Cardiac fibroblast (primary cell): ENCODE results near the gene ST8SIA5.

Experiments
- DNase-seq, 2 donors: peaks; one replicate each; pipeline versions ENCODE4 v3.0.0 to v3.0.0-alpha.2; 2010; ENCODE audit warnings: low read depth in 2 of 2
- H3K4me3 ChIP-seq, 2 donors: replicated peaks in 1 of 2; 1 replicate in 1 of 2; 2 replicates in 1 of 2; pipeline ENCODE4 v1.5.1; 2011; ENCODE audit warnings: low read depth in 2 of 2, low read length in 2 of 2, mild to moderate bottlenecking in 2 of 2, moderate library complexity in 1 of 2
- TF ChIP-seq, protein P1 (sequence below): IDR thresholded peaks from one replicate; pipeline ENCODE4 v1.5.1; 2011; ENCODE audit warnings: low read depth, mild to moderate bottlenecking, low read length, inconsistent platforms

ST8SIA5 gene

DNA sequence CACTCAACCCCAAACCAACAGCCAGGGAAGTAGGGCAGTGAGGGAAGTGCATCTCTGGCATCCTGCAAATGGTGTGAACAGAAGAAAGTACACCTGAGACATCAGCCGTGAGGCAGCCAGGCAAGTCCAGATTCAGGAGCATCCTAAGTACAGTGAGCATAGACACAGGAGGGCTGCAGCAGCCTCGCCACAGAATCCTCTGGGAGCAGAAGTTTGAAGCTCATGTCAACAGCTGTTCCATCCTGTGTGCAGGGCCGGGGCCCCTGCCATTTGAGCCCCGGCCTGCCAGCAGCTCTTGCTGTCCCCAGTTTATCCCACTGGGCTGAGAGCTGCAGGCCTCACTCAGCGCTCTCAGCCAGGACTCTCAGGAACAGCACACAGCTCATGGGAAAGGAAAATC is 114.3 kb downstream of the ST8SIA5 start:
- TF ChIP-seq, protein P1, sequence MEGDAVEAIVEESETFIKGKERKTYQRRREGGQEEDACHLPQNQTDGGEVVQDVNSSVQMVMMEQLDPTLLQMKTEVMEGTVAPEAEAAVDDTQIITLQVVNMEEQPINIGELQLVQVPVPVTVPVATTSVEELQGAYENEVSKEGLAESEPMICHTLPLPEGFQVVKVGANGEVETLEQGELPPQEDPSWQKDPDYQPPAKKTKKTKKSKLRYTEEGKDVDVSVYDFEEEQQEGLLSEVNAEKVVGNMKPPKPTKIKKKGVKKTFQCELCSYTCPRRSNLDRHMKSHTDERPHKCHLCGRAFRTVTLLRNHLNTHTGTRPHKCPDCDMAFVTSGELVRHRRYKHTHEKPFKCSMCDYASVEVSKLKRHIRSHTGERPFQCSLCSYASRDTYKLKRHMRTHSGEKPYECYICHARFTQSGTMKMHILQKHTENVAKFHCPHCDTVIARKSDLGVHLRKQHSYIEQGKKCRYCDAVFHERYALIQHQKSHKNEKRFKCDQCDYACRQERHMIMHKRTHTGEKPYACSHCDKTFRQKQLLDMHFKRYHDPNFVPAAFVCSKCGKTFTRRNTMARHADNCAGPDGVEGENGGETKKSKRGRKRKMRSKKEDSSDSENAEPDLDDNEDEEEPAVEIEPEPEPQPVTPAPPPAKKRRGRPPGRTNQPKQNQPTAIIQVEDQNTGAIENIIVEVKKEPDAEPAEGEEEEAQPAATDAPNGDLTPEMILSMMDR: no peak
- DNase-seq: no peak
- no peak overlapping the region for H3K4me3 ChIP-seq

DNA sequence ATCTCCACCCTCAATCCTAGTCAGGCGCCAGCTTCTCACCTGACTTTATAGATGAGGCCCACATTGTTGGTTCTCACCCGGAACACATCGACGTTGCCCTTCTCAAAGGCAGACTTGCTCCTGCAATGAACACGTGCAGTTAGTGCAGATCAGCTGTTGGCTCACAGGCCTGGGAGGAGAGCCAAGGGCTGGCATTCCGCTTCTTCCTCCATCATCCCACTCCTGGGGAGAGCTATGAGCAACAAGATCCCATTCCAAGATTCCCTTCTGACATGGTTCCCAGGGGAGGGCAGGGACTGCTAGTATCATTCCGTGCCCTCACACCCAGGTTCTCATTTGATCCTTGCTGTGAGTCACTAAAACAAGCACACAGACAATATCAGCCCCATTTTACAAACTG is 114.9 kb downstream of the ST8SIA5 start:
- TF ChIP-seq, protein P1: no peak
- H3K4me3 ChIP-seq: no peak overlapping the region
- DNase-seq: no peak

DNA sequence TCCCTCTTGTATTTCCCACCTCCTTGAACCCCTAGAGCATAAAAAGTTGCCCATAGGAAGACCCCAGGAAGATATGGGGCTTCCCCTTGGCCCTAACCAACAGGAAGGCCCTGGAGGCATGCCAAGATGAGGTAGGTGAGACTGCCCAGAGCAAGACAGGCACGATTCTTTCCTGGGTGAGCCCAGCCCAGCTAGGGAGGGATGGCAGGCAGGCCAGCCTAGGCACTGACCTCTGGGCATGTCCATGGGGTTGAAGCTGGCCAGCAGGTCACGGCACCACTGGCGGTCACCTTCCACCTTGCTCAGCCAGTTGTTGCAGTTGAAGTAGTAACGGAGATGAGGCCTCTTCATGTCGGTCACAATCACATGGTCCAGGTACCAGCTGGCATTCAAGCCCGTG is 117.5 kb downstream of the ST8SIA5 start:
- H3K4me3 ChIP-seq: no peak overlapping the region
- no peak for DNase-seq
- TF ChIP-seq, protein P1: no peak

DNA sequence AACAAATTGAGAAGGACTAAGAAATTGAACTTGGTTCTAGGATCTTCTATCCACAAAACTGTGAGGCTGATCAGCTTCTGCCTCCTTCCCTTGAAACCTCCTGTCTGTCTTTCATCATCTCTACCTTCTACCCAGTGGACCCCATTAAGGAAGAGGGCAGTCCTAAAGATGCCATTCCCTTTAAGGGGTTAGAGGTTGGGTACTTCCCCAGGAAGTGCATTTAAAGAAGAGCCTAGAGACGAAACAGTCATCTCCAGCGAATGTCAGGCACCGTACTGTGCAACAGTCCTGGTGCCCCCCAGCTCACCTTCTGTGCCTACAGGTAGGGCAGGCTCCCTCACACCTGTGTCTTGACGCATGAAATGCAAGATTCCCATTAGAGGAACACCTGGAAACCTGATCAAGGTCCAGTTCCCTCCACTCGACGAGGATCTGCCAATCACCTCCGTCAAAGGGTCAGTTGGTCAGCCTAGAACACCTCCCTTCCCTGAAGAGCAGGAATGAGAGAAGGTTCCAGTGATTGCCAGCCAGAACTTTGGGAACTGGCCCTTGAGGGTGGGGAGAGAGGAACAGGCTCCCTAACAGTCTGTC is 120.7 kb downstream of the ST8SIA5 start:
- DNase-seq: no peak
- no peak overlapping the region for H3K4me3 ChIP-seq
- TF ChIP-seq, protein P1: no peak

DNA sequence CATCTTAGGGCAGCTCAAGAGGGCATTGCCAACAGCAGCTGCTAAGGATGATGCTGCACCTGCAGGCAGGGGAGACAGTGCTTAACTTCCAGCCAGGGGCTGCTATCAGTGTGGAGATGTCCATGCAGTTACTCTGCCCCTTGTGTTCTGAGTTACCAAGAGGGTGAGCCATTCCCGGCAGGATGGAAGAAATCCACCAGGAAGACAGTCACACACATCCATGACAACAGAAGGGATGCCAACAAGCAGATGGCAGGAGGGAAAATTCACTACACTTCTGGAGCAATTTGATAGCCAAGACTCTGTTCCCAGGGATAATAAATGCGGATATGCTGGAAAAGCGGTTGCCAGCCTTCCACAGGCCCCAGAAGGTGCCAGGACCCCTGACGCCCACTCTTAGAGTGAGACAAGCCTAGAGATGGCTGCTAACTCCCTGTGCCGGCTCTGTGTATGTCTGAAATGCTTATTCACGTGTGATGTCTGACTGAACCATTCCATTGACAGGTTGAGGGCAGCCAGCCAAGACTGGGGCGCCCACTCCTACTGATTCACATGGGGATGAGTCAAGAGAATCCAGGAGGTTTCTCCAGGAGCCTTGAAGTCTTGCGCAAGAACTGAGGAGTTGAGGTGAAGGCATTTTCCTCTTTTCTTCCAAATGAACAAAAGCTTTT is 124.3 kb downstream of the ST8SIA5 start:
- TF ChIP-seq, protein P1: no peak
- peak in 1 of 2 donors; percentile 34 for DNase-seq
- H3K4me3 ChIP-seq: no peak overlapping the region

DNA sequence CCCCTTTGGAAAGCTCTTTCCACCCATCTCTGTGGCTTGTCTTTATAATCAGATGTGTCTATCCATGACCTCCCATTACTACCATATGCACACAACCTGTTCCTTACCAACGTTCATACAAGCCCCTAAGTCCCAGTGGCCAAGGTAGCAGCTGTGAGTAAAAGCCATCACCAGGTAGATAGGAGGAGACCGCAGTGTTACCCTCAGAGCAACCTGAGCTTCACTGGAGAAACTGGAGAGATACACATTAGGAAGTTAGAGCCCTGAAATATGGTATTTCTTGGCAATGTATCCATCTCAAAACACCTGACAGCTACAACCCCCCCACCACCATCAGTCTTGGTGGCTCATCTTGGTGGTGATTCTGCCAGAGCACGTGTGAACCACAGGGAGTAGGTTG is 125.9 kb downstream of the ST8SIA5 start:
- TF ChIP-seq, protein P1: no peak
- no peak for DNase-seq
- H3K4me3 ChIP-seq: no peak overlapping the region

DNA sequence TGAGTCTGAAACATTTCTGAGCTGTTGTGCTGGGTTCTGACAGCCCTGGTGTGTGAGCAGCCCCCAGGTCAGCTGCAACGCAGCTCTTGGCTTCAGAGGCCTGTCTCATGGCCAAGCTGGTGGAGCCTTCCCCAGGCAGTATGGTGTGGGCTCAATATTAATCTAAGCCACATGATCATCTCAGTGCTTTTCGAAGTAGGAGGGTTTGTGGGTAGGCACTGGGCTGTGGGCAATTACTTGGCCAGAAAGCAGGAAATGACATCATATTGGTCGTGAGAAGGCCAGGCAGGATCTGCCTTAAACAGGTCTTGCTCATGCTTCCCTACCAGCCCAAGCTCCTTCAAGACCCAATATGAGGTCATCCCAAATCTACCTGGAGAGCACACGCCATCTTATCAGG is 126.7 kb downstream of the ST8SIA5 start:
- DNase-seq: no peak
- TF ChIP-seq, protein P1: no peak
- H3K4me3 ChIP-seq: no peak overlapping the region
